ENCODE data around the gene LYSMD1. TPM values are rescaled to one million over a fixed set of nuclear protein-coding genes. Genes with fewer than 3 reads are reported as not detected.

LYSMD1 gene
- total RNA-seq, 1 experiment from 2014 or later, result 6.7 TPM

DNA sequence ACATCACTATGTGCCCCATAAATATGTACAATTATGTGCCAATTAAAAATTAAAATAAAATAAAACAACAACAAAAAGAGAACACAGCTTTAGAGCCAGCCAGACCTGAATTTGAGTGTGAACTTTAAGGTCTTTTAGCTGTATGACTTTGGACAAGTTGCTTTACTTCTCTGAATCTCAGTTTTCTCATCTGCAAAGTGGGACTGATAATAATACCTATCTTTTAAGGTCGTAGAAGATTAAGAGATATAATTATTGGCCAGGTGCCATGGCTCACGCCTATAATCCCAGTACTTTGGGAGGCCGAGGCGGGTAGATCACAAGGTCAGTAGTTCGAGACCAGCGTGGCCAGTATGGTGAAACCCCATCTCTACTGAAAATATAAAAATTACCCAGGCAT lies 27.6 kb upstream of the LYSMD1 start:
- no peak overlapping the region for H2BK15ac ChIP-seq (ENCODE audit: low read depth, low read length)
- no peak for DNase-seq
- H4K8ac ChIP-seq (replicated peaks; ENCODE audit: insufficient read length, low read depth, low read length), result no peak overlapping the region
- no peak overlapping the region for H3K4me3 Mint-ChIP-seq
- H3K79me1 ChIP-seq (ENCODE audit: insufficient read depth, low read depth, low read length, poor library complexity, severe bottlenecking), result no peaks in the 10 kb centered on the region
- peaks cover 4% of the 10 kb centered on the region for H3K23me2 ChIP-seq (ENCODE audit: insufficient read length, low read depth, low read length, poor library complexity, severe bottlenecking)
- peaks cover 13 to 20% of the 10 kb centered on the region in 2 experiments for H3K4me1 Mint-ChIP-seq
- no peak overlapping the region for H3K27ac ChIP-seq (ENCODE audit: insufficient read length, low read depth, low read length)
- no peak overlapping the region for H2BK12ac ChIP-seq (ENCODE audit: insufficient read length, low read depth, low read length)
- H3K14ac ChIP-seq (ENCODE audit: insufficient read depth, low read length), result no peak overlapping the region
- no peak overlapping the region for H3K18ac ChIP-seq (ENCODE audit: insufficient read length, low read depth, low read length)
- H3K79me2 ChIP-seq (ENCODE audit: insufficient read depth, low read length), result peaks cover 10% of the 10 kb centered on the region; the same call in 1 of the 2 replicates
- H3K9me3 Mint-ChIP-seq, result no peaks in the 10 kb centered on the region; a peak in 1 of 5 replicates
- H3K4me2 ChIP-seq (ENCODE audit: insufficient read depth, insufficient read length, low read length), result no peak overlapping the region
- H2AK5ac ChIP-seq (ENCODE audit: insufficient read length, low read length), result no peak overlapping the region
- no peak overlapping the region for H3K23ac ChIP-seq (ENCODE audit: insufficient read length, low read depth, low read length)
- no peak overlapping the region for H2BK5ac ChIP-seq (ENCODE audit: insufficient read length, low read length)
- H4K91ac ChIP-seq (ENCODE audit: insufficient read length, low read depth, low read length), result no peak overlapping the region
- H3K27me3 Mint-ChIP-seq (ENCODE audit: low read depth), result peaks cover 4% of the 10 kb centered on the region; the same call in 1 of the 2 replicates
- H3T11ph ChIP-seq (ENCODE audit: low read length), result no peak overlapping the region
- no peak overlapping the region for H4K5ac ChIP-seq (ENCODE audit: insufficient read length, low read depth, low read length)
- no peak overlapping the region for H2BK120ac ChIP-seq (ENCODE audit: low read depth, low read length, poor library complexity, severe bottlenecking)
- H3K56ac ChIP-seq (ENCODE audit: insufficient read length, low read depth, low read length), result no peak overlapping the region
- no peaks in the 10 kb centered on the region for H3K27me3 ChIP-seq (ENCODE audit: insufficient read depth, low read length)
- peaks cover 0 to 4% (median 0%) of the 10 kb centered on the region in 3 experiments; a peak in 1 of 7 replicates for H3K36me3 Mint-ChIP-seq (ENCODE audit: insufficient read depth in 1 of 3, low read depth in 3 of 3)
- H4K20me1 ChIP-seq (ENCODE audit: control insufficient read depth, insufficient read depth, insufficient read length), result no peaks in the 10 kb centered on the region
- H3K9ac ChIP-seq (ENCODE audit: extremely low read depth, insufficient read length, low read length), result no peak overlapping the region
- TF ChIP-seq, protein P1, sequence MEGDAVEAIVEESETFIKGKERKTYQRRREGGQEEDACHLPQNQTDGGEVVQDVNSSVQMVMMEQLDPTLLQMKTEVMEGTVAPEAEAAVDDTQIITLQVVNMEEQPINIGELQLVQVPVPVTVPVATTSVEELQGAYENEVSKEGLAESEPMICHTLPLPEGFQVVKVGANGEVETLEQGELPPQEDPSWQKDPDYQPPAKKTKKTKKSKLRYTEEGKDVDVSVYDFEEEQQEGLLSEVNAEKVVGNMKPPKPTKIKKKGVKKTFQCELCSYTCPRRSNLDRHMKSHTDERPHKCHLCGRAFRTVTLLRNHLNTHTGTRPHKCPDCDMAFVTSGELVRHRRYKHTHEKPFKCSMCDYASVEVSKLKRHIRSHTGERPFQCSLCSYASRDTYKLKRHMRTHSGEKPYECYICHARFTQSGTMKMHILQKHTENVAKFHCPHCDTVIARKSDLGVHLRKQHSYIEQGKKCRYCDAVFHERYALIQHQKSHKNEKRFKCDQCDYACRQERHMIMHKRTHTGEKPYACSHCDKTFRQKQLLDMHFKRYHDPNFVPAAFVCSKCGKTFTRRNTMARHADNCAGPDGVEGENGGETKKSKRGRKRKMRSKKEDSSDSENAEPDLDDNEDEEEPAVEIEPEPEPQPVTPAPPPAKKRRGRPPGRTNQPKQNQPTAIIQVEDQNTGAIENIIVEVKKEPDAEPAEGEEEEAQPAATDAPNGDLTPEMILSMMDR (conservative IDR thresholded peaks at IDR 0.05), result no peak
- no peaks in the 10 kb centered on the region for H3K9me3 ChIP-seq (ENCODE audit: control insufficient read depth, low read depth, low read length)
- no peaks in the 10 kb centered on the region for H3K4me1 ChIP-seq (ENCODE audit: insufficient read depth, low read length)
- H3K27ac Mint-ChIP-seq, result no peak overlapping the region
- H2BK20ac ChIP-seq (ENCODE audit: low read depth, low read length, poor library complexity, severe bottlenecking), result no peak overlapping the region
- no peak overlapping the region for H3K4ac ChIP-seq (ENCODE audit: low read depth, low read length)
- WGBS (ENCODE audit: extremely low coverage, insufficient read length, low lambda C conversion rate), result no CpG with 5 or more reads among the region's 6 CpGs
- H2AFZ ChIP-seq (ENCODE audit: low read length), result no peak overlapping the region

Measured in H9 (cell line).